T-cell (primary cell): ENCODE results near the gene SFT2D1. TPM values are rescaled to one million over a fixed set of nuclear protein-coding genes. Genes with fewer than 3 reads are reported as not detected.

Experiments used
- ATAC-seq, 4 experiments: fragments of 200-7000 bp in 3 of 4; fragments of 150-1000 bp in 1 of 4; cut with Tn5 transposase; replicated peaks in 1 of 4; 1 replicate in 3 of 4; 2 replicates in 1 of 4; pipeline ENCODE4 v1.10.0; 2021; ENCODE audit warnings: moderate library complexity in 3 of 4, mild to moderate bottlenecking in 2 of 4, moderate number of reproducible peaks in 1 of 4
- CTCF ChIA-PET, 2 donors: fragments of 300-600 bp; sonication (Branson Sonifier 250); formaldehyde crosslinking; loops; one replicate each; lab custom pipeline; 2022; ENCODE audit warnings: antibody characterized with exemption in 2 of 2; lab: Charles Lee
- POLR2A ChIA-PET, 2 donors: fragments of 300-600 bp; sonication (Branson Sonifier 250); formaldehyde crosslinking; loops; one replicate each; lab custom pipeline; 2022; ENCODE audit warnings: antibody characterized with exemption in 2 of 2; lab: Charles Lee
- DNase-seq, 35 experiments: peaks; one replicate each; pipeline versions ENCODE4 v3.0.0 to v3.0.0-alpha.2; 2013 to 2023
- H3K27ac ChIP-seq: one replicate; pipeline ENCODE4 v1.5.1; 2013; ENCODE audit warnings: low read length
- H3K27me3 ChIP-seq, 2 experiments: replicated peaks in 1 of 2; 1 replicate in 1 of 2; 2 replicates in 1 of 2; pipeline versions ENCODE4 v1.6.1 to v1.7.0; 2013; ENCODE audit warnings: low read length in 1 of 2, mixed read lengths in 1 of 2; ENCODE audit not compliant: control insufficient read depth in 2 of 2, insufficient read depth in 2 of 2; ENCODE audit errors: extremely low read depth in 1 of 2
- H3K36me3 ChIP-seq, 2 donors: 1 replicate in 1 of 2; 2 replicates in 1 of 2; pipeline versions ENCODE4 v1.6.1 to v1.7.0; 2013; ENCODE audit warnings: low read length in 1 of 2; ENCODE audit not compliant: control insufficient read depth in 2 of 2, insufficient read depth in 1 of 2; ENCODE audit errors: extremely low read depth in 1 of 2
- H3K4me1 ChIP-seq, 2 experiments: 1 replicate in 1 of 2; 2 replicates in 1 of 2; pipeline versions ENCODE4 v1.6.1 to v1.7.0; 2013; ENCODE audit warnings: low read length in 2 of 2, mixed read lengths in 1 of 2; ENCODE audit not compliant: insufficient read depth in 2 of 2, control insufficient read depth in 1 of 2; ENCODE audit errors: extremely low read depth in 1 of 2
- H3K4me3 ChIP-seq, 2 donors: 1 replicate in 1 of 2; 2 replicates in 1 of 2; pipeline versions ENCODE4 v1.5.1 to v1.7.0; 2013; ENCODE audit warnings: mild to moderate bottlenecking in 2 of 2, low read length in 1 of 2, moderate library complexity in 1 of 2; ENCODE audit not compliant: control insufficient read depth in 1 of 2; ENCODE audit errors: extremely low read depth in 1 of 2
- H3K9me3 ChIP-seq: 2 replicates; pipeline ENCODE4 v1.7.0; 2013
- H3K27ac Mint-ChIP-seq, 2 donors: one replicate each; pipeline ENCODE4 v1.8.0; 2020 to 2021; ENCODE audit warnings: mild to moderate bottlenecking in 2 of 2, mixed read lengths in 2 of 2
- H3K27me3 Mint-ChIP-seq, 2 donors: one replicate each; pipeline ENCODE4 v1.8.0; 2021 to 2022; ENCODE audit warnings: mixed read lengths in 2 of 2
- H3K36me3 Mint-ChIP-seq: one replicate; pipeline ENCODE4 v1.8.0; 2021; ENCODE audit warnings: mixed read lengths
- H3K4me1 Mint-ChIP-seq, 3 donors: one replicate each; pipeline ENCODE4 v1.8.0; 2020 to 2022; ENCODE audit warnings: mixed read lengths in 3 of 3, mild to moderate bottlenecking in 1 of 3
- H3K4me3 Mint-ChIP-seq, 3 donors: one replicate each; pipeline ENCODE4 v1.8.0; 2020 to 2022; ENCODE audit warnings: mild to moderate bottlenecking in 3 of 3, mixed read lengths in 3 of 3, moderate library complexity in 3 of 3
- H3K9me3 Mint-ChIP-seq, 3 donors: one replicate each; pipeline ENCODE4 v1.8.0; 2020 to 2022; ENCODE audit warnings: mixed read lengths in 3 of 3
- WGBS: methylation state at CpG from one replicate; pipeline ENCODE4 v1.1.5; 2013; ENCODE audit warnings: missing lambda C conversion rate; ENCODE audit not compliant: insufficient coverage; 5-methylcytosine and 5-hydroxymethylcytosine counted together
- total RNA-seq, 35 experiments: library from RNA in 6 of 35; stranded (reverse) in 6 of 35; fragments of 120-200 nt in 1 of 35; gene quantifications; one replicate each; pipeline versions ENCODE4 v1.2.1 to v1.2.4 and lab custom pipeline; 2013 to 2026

The SFT2D1 gene
- total RNA-seq, 5 donors from 2014 or later (not counting 1 experiment from before 2014, with no cell fraction given): 13.8 to 32.0 (median 24.6) TPM

GRCh38 chr6:166315436-166315835 is 26.9 kb downstream of the SFT2D1 start:
- Mint-ChIP-seq H3K9me3 (no peaks in the 10 kb centered on the region), H3K27me3 (no peaks in the 10 kb centered on the region), H3K27ac (no peak overlapping the region), H3K4me3 (no peak overlapping the region), H3K4me1 (no peaks in the 10 kb centered on the region), H3K36me3 (peaks cover 9% of the 10 kb centered on the region)
- ChIA-PET POLR2A (no interaction called here), CTCF (no interaction called here)
- H3K27ac ChIP-seq: no peak overlapping the region
- peaks cover 5% of the 10 kb centered on the region in 2 donors for H3K36me3 ChIP-seq
- H3K9me3 ChIP-seq: no peaks in the 10 kb centered on the region
- no peaks in the 10 kb centered on the region for H3K4me1 ChIP-seq
- peaks cover 0 to under 1% of the 10 kb centered on the region in 2 experiments for H3K27me3 ChIP-seq
- WGBS: 91% methylated on average over 9 of the region's 11 CpGs
- DNase-seq (no peak), ATAC-seq (no peak)
- no peak overlapping the region for H3K4me3 ChIP-seq

GRCh38 chr6:166314454-166314853 is 27.9 kb downstream of the SFT2D1 start:
- Histone ChIP-seq H3K9me3 (no peaks in the 10 kb centered on the region), H3K36me3 (peaks cover 0 to 5% of the 10 kb centered on the region in 2 donors), H3K4me3 (no peak overlapping the region), H3K4me1 (no peaks in the 10 kb centered on the region), H3K27ac (no peak overlapping the region), H3K27me3 (peaks cover 4 to 10% of the 10 kb centered on the region in 2 experiments)
- ATAC-seq (no peak), DNase-seq (no peak)
- ChIA-PET POLR2A (no interaction called here), CTCF (interaction anchor here (1.5 to 2.1 kb wide), 4 partner anchors 9 to 86 kb away, joined by 4 to 19 read pairs (median 12); no protein-coding TSS in a partner anchor)
- 95% methylated on average over 4 of the region's 9 CpGs for WGBS
- peaks cover 6 to 9% of the 10 kb centered on the region in 2 donors for H3K27me3 Mint-ChIP-seq
- peaks cover 5% of the 10 kb centered on the region for H3K36me3 Mint-ChIP-seq
- H3K4me3 Mint-ChIP-seq: no peak overlapping the region
- no peak overlapping the region for H3K27ac Mint-ChIP-seq
- no peaks in the 10 kb centered on the region for H3K9me3 Mint-ChIP-seq
- no peaks in the 10 kb centered on the region for H3K4me1 Mint-ChIP-seq

GRCh38 chr6:166313255-166314070 is 28.9 kb downstream of the SFT2D1 start:
- peaks cover 0 to 4% (median 2%) of the 10 kb centered on the region in 3 donors for H3K4me1 Mint-ChIP-seq
- H3K27ac Mint-ChIP-seq: no peak overlapping the region
- POLR2A ChIA-PET: no interaction called here

GRCh38 chr6:166312832-166313231 is 29.5 kb downstream of the SFT2D1 start:
- Mint-ChIP-seq H3K36me3 (no peaks in the 10 kb centered on the region), H3K9me3 (no peaks in the 10 kb centered on the region), H3K4me3 (no peak overlapping the region), H3K4me1 (peaks cover 0 to 4% (median 2%) of the 10 kb centered on the region in 3 donors), H3K27ac (no peak overlapping the region), H3K27me3 (peaks cover 18 to 20% of the 10 kb centered on the region in 2 donors)
- WGBS: no CpG with 5 or more reads among the region's 1 CpG
- Histone ChIP-seq H3K9me3 (no peaks in the 10 kb centered on the region), H3K36me3 (peaks cover 0 to 3% of the 10 kb centered on the region in 2 donors), H3K4me1 (peaks cover 2 to 8% of the 10 kb centered on the region in 2 experiments), H3K4me3 (no peak overlapping the region), H3K27ac (no peak overlapping the region), H3K27me3 (peaks cover 4 to 22% of the 10 kb centered on the region in 2 experiments)
- DNase-seq (no peak), ATAC-seq (no peak)
- POLR2A ChIA-PET: no interaction called here
- CTCF ChIA-PET: interaction anchor here (0.5 to 2.1 kb wide), 11 partner anchors 10 to 199 kb away, joined by 3 to 19 read pairs (median 5); no protein-coding TSS in a partner anchor

More at GRCh38 chr6:166313255-166314070, 28.9 kb downstream of the SFT2D1 start:
- Histone ChIP-seq H3K4me1 (peaks cover 0 to 2% of the 10 kb centered on the region in 2 experiments), H3K9me3 (no peaks in the 10 kb centered on the region), H3K36me3 (peaks cover 0 to 5% of the 10 kb centered on the region in 2 donors), H3K27ac (no peak overlapping the region), H3K27me3 (peaks cover 4 to 17% of the 10 kb centered on the region in 2 experiments), H3K4me3 (no peak overlapping the region)
- DNase-seq: peak in 28 of 35 experiments; percentile 12 to 75 (median 48)
- no peak overlapping the region for H3K4me3 Mint-ChIP-seq
- H3K36me3 Mint-ChIP-seq: no peaks in the 10 kb centered on the region
- 59% methylated on average over 8 of the region's 18 CpGs for WGBS
- CTCF ChIA-PET: interaction anchor here (0.5 to 2.1 kb wide), 13 partner anchors 10 to 773 kb away, joined by 3 to 19 read pairs (median 4); no protein-coding TSS in a partner anchor
- H3K27me3 Mint-ChIP-seq: peaks cover 16 to 19% of the 10 kb centered on the region in 2 donors
- no peaks in the 10 kb centered on the region for H3K9me3 Mint-ChIP-seq
- ATAC-seq: peak; percentile 49 to 85 (median 68)

GRCh38 chr6:166310634-166311033 is 31.7 kb downstream of the SFT2D1 start:
- Histone ChIP-seq H3K27me3 (peaks cover 4 to 37% of the 10 kb centered on the region in 2 experiments), H3K4me3 (no peak overlapping the region), H3K36me3 (no peaks in the 10 kb centered on the region), H3K4me1 (peaks cover 5 to 17% of the 10 kb centered on the region in 2 experiments), H3K27ac (no peak overlapping the region), H3K9me3 (no peaks in the 10 kb centered on the region)
- no peaks in the 10 kb centered on the region for H3K36me3 Mint-ChIP-seq
- no peak overlapping the region for H3K4me3 Mint-ChIP-seq
- no peak overlapping the region for H3K27ac Mint-ChIP-seq
- H3K4me1 Mint-ChIP-seq: peaks cover 0 to 11% (median 2%) of the 10 kb centered on the region in 3 donors
- ATAC-seq: no peak
- WGBS: 92% methylated on average over 9 of the region's 12 CpGs
- no peaks in the 10 kb centered on the region for H3K9me3 Mint-ChIP-seq
- H3K27me3 Mint-ChIP-seq: peaks cover 28% of the 10 kb centered on the region in 2 donors
- POLR2A ChIA-PET: no interaction called here
- CTCF ChIA-PET: interaction anchor here (0.5 to 2.1 kb wide), 5 partner anchors 17 to 201 kb away, joined by 3 to 6 read pairs (median 4); no protein-coding TSS in a partner anchor
- no peak for DNase-seq

- POLR2A ChIA-PET: no interaction called here
- H3K36me3 Mint-ChIP-seq: no peaks in the 10 kb centered on the region
- H3K4me3 Mint-ChIP-seq: no peak overlapping the region
- peaks cover 0 to 11% (median 2%) of the 10 kb centered on the region in 3 donors for H3K4me1 Mint-ChIP-seq
- H3K27ac Mint-ChIP-seq: no peak overlapping the region
- Histone ChIP-seq H3K36me3 (no peaks in the 10 kb centered on the region), H3K4me3 (no peak overlapping the region), H3K27ac (no peak overlapping the region), H3K9me3 (no peaks in the 10 kb centered on the region), H3K4me1 (peaks cover 5 to 17% of the 10 kb centered on the region in 2 experiments), H3K27me3 (peaks cover 4 to 39% of the 10 kb centered on the region in 2 experiments)
- CTCF ChIA-PET: interaction anchor here in 1 of 2 donors (1.7 to 2.1 kb wide), 2 partner anchors 71 to 91 kb away, joined by 5 to 6 read pairs; no protein-coding TSS in a partner anchor
- whole genome bisulfite sequencing: 100% methylated on average over 1 of the region's 9 CpGs
- no peak for ATAC-seq
- DNase-seq: no peak
- H3K9me3 Mint-ChIP-seq: no peaks in the 10 kb centered on the region
- peaks cover 35% of the 10 kb centered on the region in 2 donors for H3K27me3 Mint-ChIP-seq
These were observed 32.4 kb downstream of the SFT2D1 start for GRCh38 chr6:166309977-166310376.
